SK-N-SH treated with all-trans-retinoic acid at 6 μM for 48 hours (cell line): ENCODE data around the gene CCDC78.

Source experiments
- ATAC-seq: fragments of 200-7000 bp; cut with Tn5 transposase; 3 replicates; pipeline ENCODE4 v1.9.1; 2020; ENCODE audit warnings: mild to moderate bottlenecking, moderate library complexity
- ARNTL ChIP-seq: fragments of 450-650 bp; formaldehyde crosslinking; IDR thresholded peaks from 2 replicates; pipeline ENCODE4 v1.5.0; 2020; ENCODE audit warnings: low read depth, mild to moderate bottlenecking, moderate library complexity, borderline replicate concordance
- BACH2 ChIP-seq: fragments of 250-450 bp; sonication (Bioruptor Pico); IDR thresholded peaks from 2 replicates; pipeline ENCODE4 v1.9.0; 2021; ENCODE audit warnings: mild to moderate bottlenecking, borderline replicate concordance
- ESRRG ChIP-seq: fragments of 250-450 bp; sonication (Bioruptor Pico); IDR thresholded peaks from 2 replicates; pipeline ENCODE4 v1.6.1; 2021; ENCODE audit warnings: mild to moderate bottlenecking
- GLIS3 ChIP-seq: fragments of 250-450 bp; sonication (Bioruptor Pico); IDR thresholded peaks from 2 replicates; pipeline ENCODE4 v1.5.0; 2020; ENCODE audit warnings: mild to moderate bottlenecking, moderate library complexity
- ISL1 ChIP-seq: fragments of 250-450 bp; sonication (Bioruptor Pico); IDR thresholded peaks from 2 replicates; pipeline ENCODE4 v2.1.2; 2022; ENCODE audit warnings: mild to moderate bottlenecking, moderate library complexity
- OSR1 ChIP-seq: fragments of 250-450 bp; sonication (Bioruptor Pico); IDR thresholded peaks from 2 replicates; pipeline ENCODE4 v1.8.0; 2022; ENCODE audit warnings: moderate library complexity, mild to moderate bottlenecking, inconsistent platforms
- PPARA ChIP-seq: fragments of 250-450 bp; sonication (Bioruptor Pico); IDR thresholded peaks from 2 replicates; pipeline ENCODE4 v1.5.0; 2020; ENCODE audit warnings: mild to moderate bottlenecking, borderline replicate concordance
- RARB ChIP-seq: fragments of 250-450 bp; sonication (Bioruptor Pico); IDR thresholded peaks from 2 replicates; pipeline ENCODE4 v1.8.0; 2021; ENCODE audit warnings: mild to moderate bottlenecking, moderate library complexity
- SNAI2 ChIP-seq: fragments of 250-450 bp; sonication (Bioruptor Pico); IDR thresholded peaks from 2 replicates; pipeline ENCODE4 v1.5.0; 2020; ENCODE audit warnings: mild to moderate bottlenecking, moderate library complexity
- ZC3H10 ChIP-seq: fragments of 250-450 bp; sonication (Bioruptor Pico); IDR thresholded peaks from 2 replicates; pipeline ENCODE4 v1.5.1; 2021; ENCODE audit warnings: mild to moderate bottlenecking, moderate library complexity
- ZFP3 ChIP-seq: fragments of 250-450 bp; sonication (Bioruptor Pico); IDR thresholded peaks from 2 replicates; pipeline ENCODE4 v1.5.0; 2020; ENCODE audit warnings: mild to moderate bottlenecking, moderate library complexity
- ZNF565 ChIP-seq: fragments of 450-650 bp; formaldehyde crosslinking; conservative IDR thresholded peaks from 2 replicates; pipeline ENCODE4 v1.5.0; 2020; ENCODE audit warnings: low read depth, mild to moderate bottlenecking, moderate library complexity
- ZNF70 ChIP-seq: fragments of 450-650 bp; formaldehyde crosslinking; IDR thresholded peaks from 2 replicates; pipeline ENCODE4 v1.5.0; 2020; ENCODE audit warnings: mild to moderate bottlenecking, moderate library complexity
- ZNF8 ChIP-seq: fragments of 450-650 bp; formaldehyde crosslinking; IDR thresholded peaks from 2 replicates; pipeline ENCODE4 v1.5.0; 2020; ENCODE audit warnings: mild to moderate bottlenecking, moderate library complexity
- TF ChIP-seq, protein P1 (sequence below): fragments of 250-450 bp; sonication (Bioruptor Pico); IDR thresholded peaks from 2 replicates; pipeline ENCODE4 v1.5.1; 2020; ENCODE audit warnings: low read depth, mild to moderate bottlenecking, moderate library complexity
- TF ChIP-seq, protein P2 (sequence below): fragments of 250-450 bp; sonication (Bioruptor Pico); IDR thresholded peaks from 2 replicates; pipeline ENCODE4 v1.8.0; 2021; ENCODE audit warnings: low read depth, mild to moderate bottlenecking, moderate library complexity, borderline replicate concordance
- TF ChIP-seq, protein P3 (sequence below): fragments of 250-450 bp; sonication (Bioruptor Pico); IDR thresholded peaks from 2 replicates; pipeline ENCODE4 v1.5.0; 2020; ENCODE audit warnings: mild to moderate bottlenecking, moderate library complexity
- TF ChIP-seq, protein P4 (sequence below): fragments of 250-450 bp; sonication (Bioruptor Pico); IDR thresholded peaks from 2 replicates; pipeline ENCODE4 v1.8.0; 2020; ENCODE audit warnings: mild to moderate bottlenecking, moderate library complexity, borderline replicate concordance
- TF ChIP-seq, protein P5 (sequence below): fragments of 250-450 bp; sonication (Bioruptor Pico); IDR thresholded peaks from 2 replicates; pipeline ENCODE4 v1.5.1; 2021; ENCODE audit warnings: mild to moderate bottlenecking, moderate library complexity

CCDC78 gene

GRCh38 chr16:733382-734207 is 7.4 kb upstream of the CCDC78 start:
- ATAC-seq = peak; percentile 42
- TF ChIP-seq ZNF70 (CRISPR knock-in tag) (no peak), OSR1 (CRISPR knock-in tag) (no peak), ARNTL (CRISPR knock-in tag) (no peak), ZFP3 (CRISPR knock-in tag) (no peak), GLIS3 (no peak), ESRRG (no peak), ZNF565 (CRISPR knock-in tag) (no peak), ISL1 (CRISPR knock-in tag) (no peak), BACH2 (CRISPR knock-in tag) (no peak), PPARA (no peak), RARB (no peak), ZNF8 (CRISPR knock-in tag) (no peak), ZC3H10 (CRISPR knock-in tag) (no peak)
- TF ChIP-seq, protein P1, sequence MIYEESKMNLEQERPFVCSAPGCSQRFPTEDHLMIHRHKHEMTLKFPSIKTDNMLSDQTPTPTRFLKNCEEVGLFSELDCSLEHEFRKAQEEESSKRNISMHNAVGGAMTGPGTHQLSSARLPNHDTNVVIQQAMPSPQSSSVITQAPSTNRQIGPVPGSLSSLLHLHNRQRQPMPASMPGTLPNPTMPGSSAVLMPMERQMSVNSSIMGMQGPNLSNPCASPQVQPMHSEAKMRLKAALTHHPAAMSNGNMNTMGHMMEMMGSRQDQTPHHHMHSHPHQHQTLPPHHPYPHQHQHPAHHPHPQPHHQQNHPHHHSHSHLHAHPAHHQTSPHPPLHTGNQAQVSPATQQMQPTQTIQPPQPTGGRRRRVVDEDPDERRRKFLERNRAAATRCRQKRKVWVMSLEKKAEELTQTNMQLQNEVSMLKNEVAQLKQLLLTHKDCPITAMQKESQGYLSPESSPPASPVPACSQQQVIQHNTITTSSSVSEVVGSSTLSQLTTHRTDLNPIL (CRISPR knock-in tag) = no peak
- TF ChIP-seq, protein P2, sequence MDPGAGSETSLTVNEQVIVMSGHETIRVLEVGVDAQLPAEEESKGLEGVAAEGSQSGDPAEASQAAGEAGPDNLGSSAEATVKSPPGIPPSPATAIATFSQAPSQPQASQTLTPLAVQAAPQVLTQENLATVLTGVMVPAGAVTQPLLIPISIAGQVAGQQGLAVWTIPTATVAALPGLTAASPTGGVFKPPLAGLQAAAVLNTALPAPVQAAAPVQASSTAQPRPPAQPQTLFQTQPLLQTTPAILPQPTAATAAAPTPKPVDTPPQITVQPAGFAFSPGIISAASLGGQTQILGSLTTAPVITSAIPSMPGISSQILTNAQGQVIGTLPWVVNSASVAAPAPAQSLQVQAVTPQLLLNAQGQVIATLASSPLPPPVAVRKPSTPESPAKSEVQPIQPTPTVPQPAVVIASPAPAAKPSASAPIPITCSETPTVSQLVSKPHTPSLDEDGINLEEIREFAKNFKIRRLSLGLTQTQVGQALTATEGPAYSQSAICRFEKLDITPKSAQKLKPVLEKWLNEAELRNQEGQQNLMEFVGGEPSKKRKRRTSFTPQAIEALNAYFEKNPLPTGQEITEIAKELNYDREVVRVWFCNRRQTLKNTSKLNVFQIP (CRISPR knock-in tag) = no peak
- TF ChIP-seq, protein P3, sequence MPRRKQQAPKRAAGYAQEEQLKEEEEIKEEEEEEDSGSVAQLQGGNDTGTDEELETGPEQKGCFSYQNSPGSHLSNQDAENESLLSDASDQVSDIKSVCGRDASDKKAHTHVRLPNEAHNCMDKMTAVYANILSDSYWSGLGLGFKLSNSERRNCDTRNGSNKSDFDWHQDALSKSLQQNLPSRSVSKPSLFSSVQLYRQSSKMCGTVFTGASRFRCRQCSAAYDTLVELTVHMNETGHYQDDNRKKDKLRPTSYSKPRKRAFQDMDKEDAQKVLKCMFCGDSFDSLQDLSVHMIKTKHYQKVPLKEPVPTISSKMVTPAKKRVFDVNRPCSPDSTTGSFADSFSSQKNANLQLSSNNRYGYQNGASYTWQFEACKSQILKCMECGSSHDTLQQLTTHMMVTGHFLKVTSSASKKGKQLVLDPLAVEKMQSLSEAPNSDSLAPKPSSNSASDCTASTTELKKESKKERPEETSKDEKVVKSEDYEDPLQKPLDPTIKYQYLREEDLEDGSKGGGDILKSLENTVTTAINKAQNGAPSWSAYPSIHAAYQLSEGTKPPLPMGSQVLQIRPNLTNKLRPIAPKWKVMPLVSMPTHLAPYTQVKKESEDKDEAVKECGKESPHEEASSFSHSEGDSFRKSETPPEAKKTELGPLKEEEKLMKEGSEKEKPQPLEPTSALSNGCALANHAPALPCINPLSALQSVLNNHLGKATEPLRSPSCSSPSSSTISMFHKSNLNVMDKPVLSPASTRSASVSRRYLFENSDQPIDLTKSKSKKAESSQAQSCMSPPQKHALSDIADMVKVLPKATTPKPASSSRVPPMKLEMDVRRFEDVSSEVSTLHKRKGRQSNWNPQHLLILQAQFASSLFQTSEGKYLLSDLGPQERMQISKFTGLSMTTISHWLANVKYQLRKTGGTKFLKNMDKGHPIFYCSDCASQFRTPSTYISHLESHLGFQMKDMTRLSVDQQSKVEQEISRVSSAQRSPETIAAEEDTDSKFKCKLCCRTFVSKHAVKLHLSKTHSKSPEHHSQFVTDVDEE (CRISPR knock-in tag) = no peak
- TF ChIP-seq, protein P4, sequence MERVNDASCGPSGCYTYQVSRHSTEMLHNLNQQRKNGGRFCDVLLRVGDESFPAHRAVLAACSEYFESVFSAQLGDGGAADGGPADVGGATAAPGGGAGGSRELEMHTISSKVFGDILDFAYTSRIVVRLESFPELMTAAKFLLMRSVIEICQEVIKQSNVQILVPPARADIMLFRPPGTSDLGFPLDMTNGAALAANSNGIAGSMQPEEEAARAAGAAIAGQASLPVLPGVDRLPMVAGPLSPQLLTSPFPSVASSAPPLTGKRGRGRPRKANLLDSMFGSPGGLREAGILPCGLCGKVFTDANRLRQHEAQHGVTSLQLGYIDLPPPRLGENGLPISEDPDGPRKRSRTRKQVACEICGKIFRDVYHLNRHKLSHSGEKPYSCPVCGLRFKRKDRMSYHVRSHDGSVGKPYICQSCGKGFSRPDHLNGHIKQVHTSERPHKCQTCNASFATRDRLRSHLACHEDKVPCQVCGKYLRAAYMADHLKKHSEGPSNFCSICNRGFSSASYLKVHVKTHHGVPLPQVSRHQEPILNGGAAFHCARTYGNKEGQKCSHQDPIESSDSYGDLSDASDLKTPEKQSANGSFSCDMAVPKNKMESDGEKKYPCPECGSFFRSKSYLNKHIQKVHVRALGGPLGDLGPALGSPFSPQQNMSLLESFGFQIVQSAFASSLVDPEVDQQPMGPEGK (CRISPR knock-in tag) = no peak
- TF ChIP-seq, protein P5, sequence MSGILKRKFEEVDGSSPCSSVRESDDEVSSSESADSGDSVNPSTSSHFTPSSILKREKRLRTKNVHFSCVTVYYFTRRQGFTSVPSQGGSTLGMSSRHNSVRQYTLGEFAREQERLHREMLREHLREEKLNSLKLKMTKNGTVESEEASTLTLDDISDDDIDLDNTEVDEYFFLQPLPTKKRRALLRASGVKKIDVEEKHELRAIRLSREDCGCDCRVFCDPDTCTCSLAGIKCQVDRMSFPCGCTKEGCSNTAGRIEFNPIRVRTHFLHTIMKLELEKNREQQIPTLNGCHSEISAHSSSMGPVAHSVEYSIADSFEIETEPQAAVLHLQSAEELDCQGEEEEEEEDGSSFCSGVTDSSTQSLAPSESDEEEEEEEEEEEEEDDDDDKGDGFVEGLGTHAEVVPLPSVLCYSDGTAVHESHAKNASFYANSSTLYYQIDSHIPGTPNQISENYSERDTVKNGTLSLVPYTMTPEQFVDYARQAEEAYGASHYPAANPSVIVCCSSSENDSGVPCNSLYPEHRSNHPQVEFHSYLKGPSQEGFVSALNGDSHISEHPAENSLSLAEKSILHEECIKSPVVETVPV (CRISPR knock-in tag) = no peak

- TF ChIP-seq, protein P2 (CRISPR knock-in tag) = no peak
- TF ChIP-seq SNAI2 (CRISPR knock-in tag) = no peak
- TF ChIP-seq, protein P5 (CRISPR knock-in tag) = no peak
- TF ChIP-seq ESRRG = no peak
- TF ChIP-seq, protein P4 (CRISPR knock-in tag) = no peak
- TF ChIP-seq, protein P1 (CRISPR knock-in tag) = no peak
- ATAC-seq = no peak
Observed at GRCh38 chr16:732936-733335, 6.7 kb upstream of the CCDC78 start.
